Measurements from ENCODE around the gene SPIB. TPM values are rescaled to one million over a fixed set of nuclear protein-coding genes. Genes with fewer than 3 reads are reported as not detected.

Gene SPIB
- total and polyA plus RNA-seq, 10 donors: 22.1 to 90.5 (median 41.3) TPM

- Histone ChIP-seq H3K9me3 (no peaks in the 10 kb centered on the region), H3K27me3 (replicated peaks in 1 of 7) (no peaks in the 10 kb centered on the region), H3K36me3 (peaks cover 3 to 31% (median 28%) of the 10 kb centered on the region in 6 donors), H3K4me3 (peak overlapping the region in 5 of 8 donors; percentile 75 to 98 (median 95)), H3K27ac (peak overlapping the region in 7 of 8 donors; percentile 58 to 93 (median 86)), H3K4me1 (peaks cover 13 to 40% (median 26%) of the 10 kb centered on the region in 6 donors)
- WGBS, 5 donors: 74 to 86% (median 78%) methylated on average over 27 to 29 of the region's 29 CpGs
- no peak for DNase-seq
- no peak for TF ChIP-seq POLR2AphosphoS5 (IDR thresholded peaks at IDR 0.05)
- intact Hi-C loops (cut with DNase I; ENCODE audit: low total_unique reads): no loop called here
Observed at GRCh38 chr19:50475736-50476223, 57.0 kb downstream of the SPIB start.

- Histone ChIP-seq H3K4me1 (peaks cover 13 to 40% (median 26%) of the 10 kb centered on the region in 6 donors), H3K27ac (peak within 1 kb of the TSS; percentile 50 to 93 (median 85)), H3K4me3 (peak within 1 kb of the TSS; percentile 71 to 98 (median 88)), H3K27me3 (replicated peaks in 1 of 7) (no peaks in the 10 kb centered on the region), H3K9me3 (no peaks in the 10 kb centered on the region), H3K36me3 (peaks cover 3 to 37% (median 34%) of the 10 kb centered on the region in 6 donors)
- TF ChIP-seq POLR2A (IDR thresholded peaks at IDR 0.05) (peak; percentile 19 to 42 (median 39)), POLR2AphosphoS5 (IDR thresholded peaks at IDR 0.05) (peak; percentile 92 to 94 (median 93)), CTCF (IDR thresholded peaks at IDR 0.05 in 8 of 11, conservative IDR thresholded peaks at IDR 0.05 in 3 of 11) (no peak)
- intact Hi-C loops (cut with DNase I; ENCODE audit: low total_unique reads): no loop called here
- peak; percentile 96 for DNase-seq
- WGBS, 5 donors: 2 to 7% (median 4%) methylated on average over 32 to 58 of the region's 58 CpGs
Observed at GRCh38 chr19:50476224-50476906, 57.6 kb downstream of the SPIB start, which contains the start of the genes EMC10 and GARIN5A. Gene EMC10 (plus strand): TSS chr19:50476507. CDS start chr19:50476545, 38 bp downstream. Gene GARIN5A (minus strand): TSS chr19:50476848. CDS start chr19:50476388, 460 bp downstream.

- 17 to 26% (median 20%) methylated on average over 20 of the region's 20 CpGs for WGBS, 5 donors
- H3K27ac ChIP-seq: peak overlapping the region in 6 of 8 donors; percentile 50 to 93 (median 86)
- H3K27me3 ChIP-seq (replicated peaks in 1 of 7): no peaks in the 10 kb centered on the region
- H3K4me1 ChIP-seq: peaks cover 13 to 40% (median 26%) of the 10 kb centered on the region in 6 donors
- H3K36me3 ChIP-seq: peaks cover 3 to 42% (median 39%) of the 10 kb centered on the region in 6 donors
- intact Hi-C loops (cut with DNase I; ENCODE audit: low total_unique reads): no loop called here
- no peak for DNase-seq
- no peaks in the 10 kb centered on the region for H3K9me3 ChIP-seq
- TF ChIP-seq CTCF (IDR thresholded peaks at IDR 0.05 in 8 of 11, conservative IDR thresholded peaks at IDR 0.05 in 3 of 11): no peak
- TF ChIP-seq POLR2A (IDR thresholded peaks at IDR 0.05): no peak
- no peak for TF ChIP-seq POLR2AphosphoS5 (IDR thresholded peaks at IDR 0.05)
- peak overlapping the region; percentile 71 to 98 (median 88) for H3K4me3 ChIP-seq
Observed at GRCh38 chr19:50476907-50477238, 58.1 kb downstream of the SPIB start.

GRCh38 chr19:50477751-50478515 is 59.2 kb downstream of the SPIB start:
- peak; percentile 71 for DNase-seq
- no peak for TF ChIP-seq POLR2A (IDR thresholded peaks at IDR 0.05)
- no peak for TF ChIP-seq POLR2AphosphoS5 (IDR thresholded peaks at IDR 0.05)
- no peak for TF ChIP-seq CTCF (IDR thresholded peaks at IDR 0.05 in 8 of 11, conservative IDR thresholded peaks at IDR 0.05 in 3 of 11)
- Histone ChIP-seq H3K9me3 (no peaks in the 10 kb centered on the region), H3K36me3 (peaks cover 3 to 53% (median 49%) of the 10 kb centered on the region in 6 donors), H3K27me3 (replicated peaks in 1 of 7) (no peaks in the 10 kb centered on the region), H3K4me1 (peaks cover 13 to 40% (median 26%) of the 10 kb centered on the region in 6 donors), H3K27ac (no peak overlapping the region), H3K4me3 (peak overlapping the region in 3 of 8 donors; percentile 75 to 98 (median 84))
- 94 to 98% (median 96%) methylated on average over 17 of the region's 17 CpGs for WGBS, 5 donors
- intact Hi-C loops (cut with DNase I; ENCODE audit: low total_unique reads): no loop called here
